ENCODE measurements around the gene ZNF506. TPM values are rescaled to one million over a fixed set of nuclear protein-coding genes. Genes with fewer than 3 reads are reported as not detected.

The ZNF506 gene
- polyA plus RNA-seq, 1 donor, result 27.1 TPM

- Histone ChIP-seq H3K36me3 (ENCODE audit: control insufficient read depth, insufficient read depth, low read length) (no peaks in the 10 kb centered on the region), H3K27me3 (ENCODE audit: control insufficient read depth, insufficient read depth, low read length) (no peaks in the 10 kb centered on the region)
- WGBS (ENCODE audit: insufficient coverage, low lambda C conversion rate), result no CpG with 5 or more reads among the region's 4 CpGs
These were observed 63.4 kb downstream of the ZNF506 start for GRCh38 chr19:19758164-19758563.

GRCh38 chr19:19752760-19753403 is 68.7 kb downstream of the ZNF506 start:
- peaks cover 10% of the 10 kb centered on the region for H3K9me3 ChIP-seq (ENCODE audit: control insufficient read depth, low read depth, low read length)
- no peaks in the 10 kb centered on the region for H3K27me3 ChIP-seq (ENCODE audit: control insufficient read depth, insufficient read depth, low read length)
- H3K4me1 ChIP-seq (ENCODE audit: control insufficient read depth, insufficient read depth, low read length), result no peaks in the 10 kb centered on the region
- no peak overlapping the region for H3K4me3 ChIP-seq (ENCODE audit: low read length)
- DNase-seq, result no peak
- no CpG with 5 or more reads among the region's 11 CpGs for WGBS (ENCODE audit: insufficient coverage, low lambda C conversion rate)
- no peaks in the 10 kb centered on the region for H3K36me3 ChIP-seq (ENCODE audit: control insufficient read depth, insufficient read depth, low read length)
- H3K27ac ChIP-seq (ENCODE audit: low read length), result no peak overlapping the region

More at GRCh38 chr19:19758164-19758563, 63.4 kb downstream of the ZNF506 start:
- no peak overlapping the region for H3K27ac ChIP-seq (ENCODE audit: low read length)
- no peak overlapping the region for H3K4me3 ChIP-seq (ENCODE audit: low read length)
- DNase-seq, result no peak
- H3K9me3 ChIP-seq (ENCODE audit: control insufficient read depth, low read depth, low read length), result peaks cover 10% of the 10 kb centered on the region
- no peaks in the 10 kb centered on the region for H3K4me1 ChIP-seq (ENCODE audit: control insufficient read depth, insufficient read depth, low read length)

GRCh38 chr19:19751846-19752245 is 69.7 kb downstream of the ZNF506 start:
- Histone ChIP-seq H3K4me3 (ENCODE audit: low read length) (no peak overlapping the region), H3K27me3 (ENCODE audit: control insufficient read depth, insufficient read depth, low read length) (no peaks in the 10 kb centered on the region), H3K27ac (ENCODE audit: low read length) (no peak overlapping the region), H3K36me3 (ENCODE audit: control insufficient read depth, insufficient read depth, low read length) (no peaks in the 10 kb centered on the region), H3K4me1 (ENCODE audit: control insufficient read depth, insufficient read depth, low read length) (no peaks in the 10 kb centered on the region), H3K9me3 (ENCODE audit: control insufficient read depth, low read depth, low read length) (peaks cover 6% of the 10 kb centered on the region)
- no CpG with 5 or more reads among the region's 12 CpGs for WGBS (ENCODE audit: insufficient coverage, low lambda C conversion rate)
- no peak for DNase-seq

- Histone ChIP-seq H3K4me1 (ENCODE audit: control insufficient read depth, insufficient read depth, low read length) (no peaks in the 10 kb centered on the region), H3K36me3 (ENCODE audit: control insufficient read depth, insufficient read depth, low read length) (no peaks in the 10 kb centered on the region), H3K4me3 (ENCODE audit: low read length) (no peak overlapping the region), H3K27ac (ENCODE audit: low read length) (no peak overlapping the region), H3K27me3 (ENCODE audit: control insufficient read depth, insufficient read depth, low read length) (no peaks in the 10 kb centered on the region), H3K9me3 (ENCODE audit: control insufficient read depth, low read depth, low read length) (peaks cover 6% of the 10 kb centered on the region)
- no peak for DNase-seq
- no CpG with 5 or more reads among the region's 40 CpGs for WGBS (ENCODE audit: insufficient coverage, low lambda C conversion rate)
These were observed 70.4 kb downstream of the ZNF506 start for GRCh38 chr19:19750842-19751790.

GRCh38 chr19:19749908-19750841 is 71.4 kb downstream of the ZNF506 start:
- no CpG with 5 or more reads among the region's 17 CpGs for WGBS (ENCODE audit: insufficient coverage, low lambda C conversion rate)
- H3K9me3 ChIP-seq (ENCODE audit: control insufficient read depth, low read depth, low read length), result no peaks in the 10 kb centered on the region
- DNase-seq, result no peak
- H3K27ac ChIP-seq (ENCODE audit: low read length), result no peak overlapping the region
- no peaks in the 10 kb centered on the region for H3K36me3 ChIP-seq (ENCODE audit: control insufficient read depth, insufficient read depth, low read length)
- no peak overlapping the region for H3K4me3 ChIP-seq (ENCODE audit: low read length)
- no peaks in the 10 kb centered on the region for H3K4me1 ChIP-seq (ENCODE audit: control insufficient read depth, insufficient read depth, low read length)
- H3K27me3 ChIP-seq (ENCODE audit: control insufficient read depth, insufficient read depth, low read length), result no peaks in the 10 kb centered on the region

GRCh38 chr19:19749117-19749907 is 72.2 kb downstream of the ZNF506 start:
- Histone ChIP-seq H3K27me3 (ENCODE audit: control insufficient read depth, insufficient read depth, low read length) (no peaks in the 10 kb centered on the region), H3K4me1 (ENCODE audit: control insufficient read depth, insufficient read depth, low read length) (no peaks in the 10 kb centered on the region), H3K27ac (ENCODE audit: low read length) (no peak overlapping the region), H3K4me3 (ENCODE audit: low read length) (no peak overlapping the region), H3K36me3 (ENCODE audit: control insufficient read depth, insufficient read depth, low read length) (no peaks in the 10 kb centered on the region), H3K9me3 (ENCODE audit: control insufficient read depth, low read depth, low read length) (no peaks in the 10 kb centered on the region)
- no CpG with 5 or more reads among the region's 13 CpGs for WGBS (ENCODE audit: insufficient coverage, low lambda C conversion rate)
- no peak for DNase-seq

GRCh38 chr19:19748249-19748938 is 73.2 kb downstream of the ZNF506 start:
- no CpG with 5 or more reads among the region's 9 CpGs for WGBS (ENCODE audit: insufficient coverage, low lambda C conversion rate)
- H3K27me3 ChIP-seq (ENCODE audit: control insufficient read depth, insufficient read depth, low read length), result no peaks in the 10 kb centered on the region
- H3K36me3 ChIP-seq (ENCODE audit: control insufficient read depth, insufficient read depth, low read length), result no peaks in the 10 kb centered on the region
- H3K4me3 ChIP-seq (ENCODE audit: low read length), result no peak overlapping the region
- H3K27ac ChIP-seq (ENCODE audit: low read length), result no peak overlapping the region
- peaks cover 3% of the 10 kb centered on the region for H3K9me3 ChIP-seq (ENCODE audit: control insufficient read depth, low read depth, low read length)
- no peaks in the 10 kb centered on the region for H3K4me1 ChIP-seq (ENCODE audit: control insufficient read depth, insufficient read depth, low read length)
- no peak for DNase-seq

- no CpG with 5 or more reads among the region's 13 CpGs for WGBS (ENCODE audit: insufficient coverage, low lambda C conversion rate)
- peaks cover 3% of the 10 kb centered on the region for H3K9me3 ChIP-seq (ENCODE audit: control insufficient read depth, low read depth, low read length)
- no peak overlapping the region for H3K4me3 ChIP-seq (ENCODE audit: low read length)
- H3K27ac ChIP-seq (ENCODE audit: low read length), result no peak overlapping the region
- no peaks in the 10 kb centered on the region for H3K4me1 ChIP-seq (ENCODE audit: control insufficient read depth, insufficient read depth, low read length)
- no peaks in the 10 kb centered on the region for H3K27me3 ChIP-seq (ENCODE audit: control insufficient read depth, insufficient read depth, low read length)
- DNase-seq, result no peak
- no peaks in the 10 kb centered on the region for H3K36me3 ChIP-seq (ENCODE audit: control insufficient read depth, insufficient read depth, low read length)
These were observed 74.0 kb downstream of the ZNF506 start for GRCh38 chr19:19747357-19748220.

All from large intestine (tissue), 3 donors.